ENCODE results near the gene TJP1.
"Not testable (repeated sequence)": the region's sequence is repeated elsewhere in the genome, so short reads cannot be mapped to it uniquely, and the experiment has no call there.

Gene TJP1

GRCh38 chr15:29666241-29666640 lies 156.0 kb downstream of the TJP1 start:
- DNase-seq (ENCODE audit: low spot score) = no peak
- ATAC-seq (ENCODE audit: low read depth) = no peak
- H3K27ac ChIP-seq (ENCODE audit: poor library complexity, severe bottlenecking) = no peak overlapping the region

DNA sequence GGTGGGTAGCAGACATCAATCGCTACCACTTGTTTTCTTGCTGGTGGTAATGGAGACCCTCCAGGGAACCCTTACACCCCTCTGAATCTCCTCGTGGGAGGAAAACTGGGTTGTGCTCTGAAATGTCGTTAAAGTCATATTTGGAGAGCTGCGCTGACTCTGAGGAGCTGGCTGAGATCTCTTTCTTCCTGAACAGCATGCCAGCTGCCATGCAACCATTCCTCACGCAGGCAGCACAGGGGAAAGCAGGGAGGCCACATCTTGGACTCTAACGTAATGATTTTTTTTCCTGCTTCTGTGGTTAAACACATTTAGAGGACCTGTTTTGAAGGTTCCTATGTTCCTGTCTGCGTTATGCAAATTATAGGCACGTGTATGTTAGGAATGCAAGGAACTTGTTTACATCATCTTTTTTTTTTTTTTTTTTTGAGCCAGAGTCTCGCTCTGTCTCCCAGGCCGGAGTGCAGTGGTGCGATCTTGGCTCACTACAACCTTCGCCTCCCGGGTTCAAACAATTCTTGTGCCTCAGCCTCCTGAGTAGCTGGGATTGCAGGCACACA lies 156.7 kb downstream of the TJP1 start:
- peaks cover 11% of the 10 kb centered on the region for H3K4me1 ChIP-seq (ENCODE audit: insufficient read depth, poor library complexity, severe bottlenecking)
- TF ChIP-seq, protein P1, sequence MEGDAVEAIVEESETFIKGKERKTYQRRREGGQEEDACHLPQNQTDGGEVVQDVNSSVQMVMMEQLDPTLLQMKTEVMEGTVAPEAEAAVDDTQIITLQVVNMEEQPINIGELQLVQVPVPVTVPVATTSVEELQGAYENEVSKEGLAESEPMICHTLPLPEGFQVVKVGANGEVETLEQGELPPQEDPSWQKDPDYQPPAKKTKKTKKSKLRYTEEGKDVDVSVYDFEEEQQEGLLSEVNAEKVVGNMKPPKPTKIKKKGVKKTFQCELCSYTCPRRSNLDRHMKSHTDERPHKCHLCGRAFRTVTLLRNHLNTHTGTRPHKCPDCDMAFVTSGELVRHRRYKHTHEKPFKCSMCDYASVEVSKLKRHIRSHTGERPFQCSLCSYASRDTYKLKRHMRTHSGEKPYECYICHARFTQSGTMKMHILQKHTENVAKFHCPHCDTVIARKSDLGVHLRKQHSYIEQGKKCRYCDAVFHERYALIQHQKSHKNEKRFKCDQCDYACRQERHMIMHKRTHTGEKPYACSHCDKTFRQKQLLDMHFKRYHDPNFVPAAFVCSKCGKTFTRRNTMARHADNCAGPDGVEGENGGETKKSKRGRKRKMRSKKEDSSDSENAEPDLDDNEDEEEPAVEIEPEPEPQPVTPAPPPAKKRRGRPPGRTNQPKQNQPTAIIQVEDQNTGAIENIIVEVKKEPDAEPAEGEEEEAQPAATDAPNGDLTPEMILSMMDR (IDR thresholded peaks at IDR 0.05; ENCODE audit: poor library complexity, severe bottlenecking) = no peak
- H3K4me3 ChIP-seq (ENCODE audit: severe bottlenecking) = no peak overlapping the region
- DNase-seq (ENCODE audit: low spot score) = no peak
- ATAC-seq (ENCODE audit: low read depth) = no peak
- no peak overlapping the region for H3K27ac ChIP-seq (ENCODE audit: poor library complexity, severe bottlenecking)
- no peaks in the 10 kb centered on the region for H3K27me3 ChIP-seq (ENCODE audit: insufficient read depth, poor library complexity, severe bottlenecking)
- no peaks in the 10 kb centered on the region for H3K9me3 ChIP-seq (ENCODE audit: severe bottlenecking)
- H3K36me3 ChIP-seq (ENCODE audit: low read depth) = no peaks in the 10 kb centered on the region

More at GRCh38 chr15:29666241-29666640, 156.0 kb downstream of the TJP1 start:
- TF ChIP-seq, protein P1 (IDR thresholded peaks at IDR 0.05; ENCODE audit: poor library complexity, severe bottlenecking) = no peak
- no peak overlapping the region for H3K4me3 ChIP-seq (ENCODE audit: severe bottlenecking)
- H3K27me3 ChIP-seq (ENCODE audit: insufficient read depth, poor library complexity, severe bottlenecking) = no peaks in the 10 kb centered on the region
- H3K36me3 ChIP-seq (ENCODE audit: low read depth) = no peaks in the 10 kb centered on the region
- H3K9me3 ChIP-seq (ENCODE audit: severe bottlenecking) = no peaks in the 10 kb centered on the region
- H3K4me1 ChIP-seq (ENCODE audit: insufficient read depth, poor library complexity, severe bottlenecking) = peaks cover 18% of the 10 kb centered on the region

DNA sequence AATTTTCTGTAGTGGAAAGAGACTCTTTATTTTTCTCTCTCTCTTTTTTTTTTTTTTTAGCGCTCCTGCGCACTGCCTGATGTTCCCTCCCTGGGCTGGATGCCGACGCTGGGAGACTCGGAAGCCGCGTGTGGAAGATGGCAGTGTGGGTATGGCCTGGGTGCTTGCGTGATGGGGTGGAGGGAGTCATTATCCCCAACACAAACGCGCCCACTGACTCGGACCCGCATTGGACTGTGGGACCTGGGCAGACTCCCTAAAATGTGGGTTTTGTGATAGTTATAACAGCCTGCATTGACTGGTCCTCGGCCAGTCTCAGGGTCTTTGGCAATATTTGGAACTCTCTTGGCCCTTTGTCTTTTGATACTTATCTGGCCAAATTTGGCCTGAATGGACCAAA lies 157.9 kb downstream of the TJP1 start:
- DNase-seq (ENCODE audit: low spot score) = no peak
- no peaks in the 10 kb centered on the region for H3K9me3 ChIP-seq (ENCODE audit: severe bottlenecking)
- TF ChIP-seq, protein P1 (IDR thresholded peaks at IDR 0.05; ENCODE audit: poor library complexity, severe bottlenecking) = no peak
- H3K27me3 ChIP-seq (ENCODE audit: insufficient read depth, poor library complexity, severe bottlenecking) = no peaks in the 10 kb centered on the region
- H3K36me3 ChIP-seq (ENCODE audit: low read depth) = no peaks in the 10 kb centered on the region
- H3K4me3 ChIP-seq (ENCODE audit: severe bottlenecking) = no peak overlapping the region
- no peak for ATAC-seq (ENCODE audit: low read depth)
- H3K27ac ChIP-seq (ENCODE audit: poor library complexity, severe bottlenecking) = no peak overlapping the region
- no peaks in the 10 kb centered on the region for H3K4me1 ChIP-seq (ENCODE audit: insufficient read depth, poor library complexity, severe bottlenecking)

DNA sequence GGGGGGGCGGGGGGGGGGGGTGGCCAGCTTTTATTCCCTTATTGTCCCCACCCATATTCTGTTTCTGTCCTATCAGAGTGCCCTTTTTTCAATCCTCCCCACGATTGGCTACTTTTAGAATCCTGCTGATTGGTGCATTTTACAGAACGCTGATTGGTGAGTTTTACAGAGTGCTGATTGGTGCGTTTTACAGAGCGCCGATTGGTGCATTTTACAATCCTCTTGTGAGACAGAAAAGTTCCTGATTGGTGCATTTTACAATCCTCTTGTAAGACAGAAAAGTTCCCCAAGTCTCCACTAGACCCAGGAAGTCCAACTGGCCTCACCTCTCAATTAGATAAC lies 164.8 kb downstream of the TJP1 start:
- H3K4me1 ChIP-seq (ENCODE audit: insufficient read depth, poor library complexity, severe bottlenecking); H3K27me3 ChIP-seq (ENCODE audit: insufficient read depth, poor library complexity, severe bottlenecking); H3K27ac ChIP-seq (ENCODE audit: poor library complexity, severe bottlenecking); ATAC-seq (ENCODE audit: low read depth); H3K36me3 ChIP-seq (ENCODE audit: low read depth); H3K9me3 ChIP-seq (ENCODE audit: severe bottlenecking); H3K4me3 ChIP-seq (ENCODE audit: severe bottlenecking); DNase-seq (ENCODE audit: low spot score): not testable (repeated sequence)

DNA sequence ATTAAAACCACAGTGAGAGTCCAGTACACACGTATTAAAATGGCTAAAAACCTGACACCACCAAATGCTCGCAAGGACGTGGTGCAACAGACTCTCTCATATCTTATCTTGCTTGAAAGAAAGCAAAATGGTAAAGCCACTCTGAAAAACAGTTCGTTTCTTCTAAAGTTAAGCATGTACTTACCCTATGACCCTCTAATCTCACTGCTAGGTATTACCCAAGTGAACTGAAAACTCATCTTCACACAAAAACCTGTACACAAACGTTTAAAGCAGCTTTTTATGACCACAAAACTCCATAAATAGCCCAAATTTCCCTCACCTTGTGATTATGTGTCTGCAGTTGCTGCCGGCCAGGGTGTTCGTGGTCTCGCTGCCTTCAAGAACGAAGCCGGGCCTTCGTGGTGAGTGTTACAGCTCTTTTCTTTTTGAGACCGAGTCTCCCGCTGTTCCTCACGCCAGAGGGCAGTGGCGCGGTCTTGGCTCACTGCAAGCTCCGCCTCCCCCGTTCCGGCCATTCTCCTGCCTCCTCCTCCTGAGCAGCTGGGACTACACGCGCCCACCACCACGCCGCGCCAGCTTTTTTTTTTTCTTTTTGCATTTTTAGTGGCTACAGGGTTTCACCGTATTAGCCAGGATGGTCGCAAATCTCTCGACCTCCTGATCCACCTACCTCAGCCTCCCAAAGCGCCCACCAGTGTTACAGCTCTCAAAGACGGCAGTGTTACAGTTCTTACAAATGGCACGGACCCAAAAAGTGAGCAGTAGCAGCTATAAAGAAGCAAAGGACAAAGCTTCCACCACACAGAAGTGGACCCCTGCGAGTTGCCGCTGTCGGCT lies 165.4 kb downstream of the TJP1 start:
- no peaks in the 10 kb centered on the region for H3K36me3 ChIP-seq (ENCODE audit: low read depth)
- no peak overlapping the region for H3K27ac ChIP-seq (ENCODE audit: poor library complexity, severe bottlenecking)
- peak; percentile 99 for ATAC-seq (ENCODE audit: low read depth)
- H3K4me3 ChIP-seq (ENCODE audit: severe bottlenecking) = peak overlapping the region; percentile 24
- peak; percentile 88 for DNase-seq (ENCODE audit: low spot score)
- no peaks in the 10 kb centered on the region for H3K27me3 ChIP-seq (ENCODE audit: insufficient read depth, poor library complexity, severe bottlenecking)
- H3K9me3 ChIP-seq (ENCODE audit: severe bottlenecking) = no peaks in the 10 kb centered on the region
- no peaks in the 10 kb centered on the region for H3K4me1 ChIP-seq (ENCODE audit: insufficient read depth, poor library complexity, severe bottlenecking)
- TF ChIP-seq, protein P1 (IDR thresholded peaks at IDR 0.05; ENCODE audit: poor library complexity, severe bottlenecking) = peak; percentile 91
